RWPE2 (cell line): ENCODE data around the gene RHBDF2.
A peak's percentile ranks its signal among the peaks of the same experiment; 100 is the strongest.
"Not testable (repeated sequence)": the region's sequence is repeated elsewhere in the genome, so short reads cannot be mapped to it uniquely, and the experiment has no call there.

Experiments used
- ATAC-seq: fragments of 200-7000 bp; cut with Tn5 transposase; 3 replicates; pipeline ENCODE4 v1.9.1; 2021; ENCODE audit warnings: low read depth
- DNase-seq: peaks from one replicate; pipeline ENCODE4 v3.0.0-alpha.2; 2020; ENCODE audit warnings: low spot score
- H3K27ac ChIP-seq: fragments of 450-650 bp; 2 replicates; pipeline ENCODE4 v1.5.1; 2017; ENCODE audit warnings: mild to moderate bottlenecking; ENCODE audit not compliant: poor library complexity, severe bottlenecking
- H3K27me3 ChIP-seq: fragments of 250-450 bp; sonication (Bioruptor Pico); 2 replicates; pipeline ENCODE4 v1.5.1; 2021; ENCODE audit warnings: mild to moderate bottlenecking, moderate library complexity; ENCODE audit not compliant: insufficient read depth, poor library complexity, severe bottlenecking
- H3K36me3 ChIP-seq: fragments of 250-450 bp; sonication (Bioruptor Pico); 2 replicates; pipeline ENCODE4 v1.5.1; 2020; ENCODE audit warnings: low read depth, mild to moderate bottlenecking, moderate library complexity
- H3K4me1 ChIP-seq: fragments of 250-450 bp; sonication (Bioruptor Pico); 2 replicates; pipeline ENCODE4 v1.5.1; 2021; ENCODE audit warnings: mild to moderate bottlenecking, moderate library complexity; ENCODE audit not compliant: insufficient read depth, poor library complexity, severe bottlenecking
- H3K4me3 ChIP-seq: fragments of 250-450 bp; sonication (Bioruptor Pico); 2 replicates; pipeline ENCODE4 v1.5.1; 2021; ENCODE audit warnings: mild to moderate bottlenecking, moderate library complexity; ENCODE audit not compliant: severe bottlenecking
- H3K9me3 ChIP-seq: fragments of 250-450 bp; sonication (Bioruptor Pico); 2 replicates; pipeline ENCODE4 v1.5.1; 2021; ENCODE audit warnings: mild to moderate bottlenecking, moderate library complexity; ENCODE audit not compliant: severe bottlenecking
- TF ChIP-seq, protein P1 (sequence below): fragments of 450-650 bp; IDR thresholded peaks from one replicate; pipeline ENCODE4 v1.5.1; 2017; ENCODE audit warnings: mild to moderate bottlenecking, moderate library complexity; ENCODE audit not compliant: poor library complexity, severe bottlenecking

RHBDF2 gene

DNA sequence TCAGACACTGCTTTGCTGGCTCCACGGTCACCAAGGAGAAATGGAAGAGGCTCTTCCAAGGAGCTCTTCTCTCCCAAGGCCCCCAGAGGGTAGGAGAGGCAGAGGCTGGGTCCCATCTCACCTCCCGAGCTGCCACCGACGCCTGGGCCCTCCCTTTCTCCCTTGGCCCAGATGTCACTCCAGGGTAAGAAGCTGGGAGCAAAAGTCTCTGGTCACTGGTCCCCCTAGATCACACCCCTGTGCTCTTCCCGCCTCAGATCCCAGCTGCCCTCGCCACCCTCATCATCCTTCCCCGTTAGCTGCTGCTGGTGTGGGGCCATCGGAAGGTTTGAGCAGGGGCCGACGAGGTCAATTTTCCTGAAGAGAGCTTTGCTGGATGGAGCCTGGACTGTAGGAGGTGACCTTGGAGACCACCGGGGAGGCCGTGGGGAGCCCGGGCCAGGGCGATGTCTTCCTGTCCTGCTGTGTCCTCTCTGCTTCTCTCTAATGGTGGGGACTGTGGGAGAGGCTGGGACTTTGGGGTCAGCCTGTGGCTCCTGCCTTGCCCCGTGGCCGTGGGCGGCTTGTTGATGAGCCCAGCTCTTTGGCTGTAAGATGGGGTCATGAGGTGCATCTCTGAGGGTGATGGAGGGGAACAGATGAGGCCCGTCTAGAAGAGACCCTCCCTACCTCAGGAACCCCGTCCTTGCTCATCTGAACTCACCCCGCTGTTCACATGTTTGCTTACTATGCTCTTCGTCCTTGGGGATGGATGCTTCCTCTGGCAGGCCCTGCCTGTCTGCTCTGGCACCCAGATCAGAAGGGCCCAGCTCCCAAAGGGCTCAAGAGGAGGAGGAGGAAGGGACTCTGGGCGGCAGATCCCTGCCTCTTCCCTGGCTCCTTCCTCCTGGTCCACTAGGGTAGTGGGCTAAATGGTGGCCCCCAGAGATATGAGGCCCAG is 11.4 kb upstream of the RHBDF2 start:
- DNase-seq = no peak
- no peak overlapping the region for H3K4me3 ChIP-seq
- 0 out of 3 replicates have a peak, but pooled peaks have one; percentile 13 for ATAC-seq
- H3K27me3 ChIP-seq = no peaks in the 10 kb centered on the region
- TF ChIP-seq, protein P1, sequence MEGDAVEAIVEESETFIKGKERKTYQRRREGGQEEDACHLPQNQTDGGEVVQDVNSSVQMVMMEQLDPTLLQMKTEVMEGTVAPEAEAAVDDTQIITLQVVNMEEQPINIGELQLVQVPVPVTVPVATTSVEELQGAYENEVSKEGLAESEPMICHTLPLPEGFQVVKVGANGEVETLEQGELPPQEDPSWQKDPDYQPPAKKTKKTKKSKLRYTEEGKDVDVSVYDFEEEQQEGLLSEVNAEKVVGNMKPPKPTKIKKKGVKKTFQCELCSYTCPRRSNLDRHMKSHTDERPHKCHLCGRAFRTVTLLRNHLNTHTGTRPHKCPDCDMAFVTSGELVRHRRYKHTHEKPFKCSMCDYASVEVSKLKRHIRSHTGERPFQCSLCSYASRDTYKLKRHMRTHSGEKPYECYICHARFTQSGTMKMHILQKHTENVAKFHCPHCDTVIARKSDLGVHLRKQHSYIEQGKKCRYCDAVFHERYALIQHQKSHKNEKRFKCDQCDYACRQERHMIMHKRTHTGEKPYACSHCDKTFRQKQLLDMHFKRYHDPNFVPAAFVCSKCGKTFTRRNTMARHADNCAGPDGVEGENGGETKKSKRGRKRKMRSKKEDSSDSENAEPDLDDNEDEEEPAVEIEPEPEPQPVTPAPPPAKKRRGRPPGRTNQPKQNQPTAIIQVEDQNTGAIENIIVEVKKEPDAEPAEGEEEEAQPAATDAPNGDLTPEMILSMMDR = no peak
- H3K27ac ChIP-seq = no peak overlapping the region
- no peaks in the 10 kb centered on the region for H3K36me3 ChIP-seq
- H3K9me3 ChIP-seq = no peaks in the 10 kb centered on the region
- no peaks in the 10 kb centered on the region for H3K4me1 ChIP-seq

DNA sequence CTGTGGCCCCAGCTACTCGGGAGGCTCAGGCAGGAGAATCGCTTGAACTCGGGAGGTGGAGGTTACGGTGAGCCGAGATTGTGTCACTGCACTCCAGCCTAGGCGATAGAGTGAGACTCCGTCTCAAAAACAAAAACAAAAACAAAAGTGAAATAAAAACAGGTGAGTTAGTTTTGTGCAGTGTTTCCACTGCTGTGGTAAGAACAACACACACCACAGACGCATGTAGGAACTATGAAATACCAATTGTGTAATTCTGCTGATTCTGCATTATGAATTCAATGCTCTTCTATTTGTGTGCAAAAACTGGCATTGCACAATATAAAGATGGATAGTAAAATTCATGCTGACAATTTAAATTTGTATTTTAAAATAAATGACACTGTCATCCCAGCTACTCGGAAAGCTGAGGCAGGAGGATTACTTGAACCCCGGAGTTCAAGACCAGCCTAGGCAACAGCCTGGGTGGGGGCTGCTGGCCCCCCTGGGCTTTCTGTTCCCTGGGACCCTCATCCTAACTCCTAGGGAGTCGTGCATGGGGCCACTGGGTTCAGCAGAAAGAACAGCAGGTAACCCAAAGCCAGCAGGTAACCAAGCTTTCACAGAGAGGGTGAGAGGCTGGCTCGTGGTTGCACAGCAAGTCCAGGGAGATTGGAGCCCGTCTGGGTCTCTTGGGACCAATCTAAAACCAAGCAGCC is 10.6 kb upstream of the RHBDF2 start:
- Histone ChIP-seq H3K27me3 (no peaks in the 10 kb centered on the region), H3K9me3 (no peaks in the 10 kb centered on the region), H3K36me3 (no peaks in the 10 kb centered on the region), H3K27ac (no peak overlapping the region), H3K4me3 (no peak overlapping the region), H3K4me1 (no peaks in the 10 kb centered on the region)
- ATAC-seq (no peak), DNase-seq (no peak)
- TF ChIP-seq, protein P1 = no peak

GRCh38 chr17:76510831-76511244 is 9.6 kb upstream of the RHBDF2 start:
- no peak for DNase-seq

GRCh38 chr17:76508472-76509063 is 7.3 kb upstream of the RHBDF2 start:
- H3K4me1 ChIP-seq, H3K4me3 ChIP-seq, H3K27me3 ChIP-seq, H3K36me3 ChIP-seq, ATAC-seq, H3K9me3 ChIP-seq, DNase-seq, H3K27ac ChIP-seq: not testable (repeated sequence)

More at GRCh38 chr17:76510831-76511244, 9.6 kb upstream of the RHBDF2 start:
- Histone ChIP-seq H3K27ac (no peak overlapping the region), H3K9me3 (no peaks in the 10 kb centered on the region), H3K4me1 (no peaks in the 10 kb centered on the region), H3K27me3 (no peaks in the 10 kb centered on the region), H3K36me3 (no peaks in the 10 kb centered on the region), H3K4me3 (no peak overlapping the region)
- ATAC-seq = no peak
- TF ChIP-seq, protein P1 = no peak
